PC-3 (cell line): ENCODE results near the gene GPC5. TPM values are rescaled to one million over a fixed set of nuclear protein-coding genes. Genes with fewer than 3 reads are reported as not detected.

Source experiments
- ATAC-seq: fragments of 200-7000 bp; cut with Tn5 transposase; 2 replicates; pipeline ENCODE4 v1.9.1; 2020; ENCODE audit warnings: mild to moderate bottlenecking, moderate library complexity
- BruUV-seq: library from RNA; stranded (reverse); fragments of 400-500 nt; replicated peaks from 2 replicates; lab custom pipeline; 2021; lab: Mats Ljungman, UMichigan
- CTCF ChIA-PET: fragments of 300-600 bp; sonication (Branson Sonifier 250); formaldehyde crosslinking; loops from one replicate; lab custom pipeline; 2022; ENCODE audit warnings: antibody characterized with exemption; lab: Charles Lee
- POLR2A ChIA-PET: fragments of 300-600 bp; sonication (Branson Sonifier 250); formaldehyde crosslinking; loops from one replicate; lab custom pipeline; 2022; ENCODE audit warnings: antibody characterized with exemption; ENCODE audit not compliant: unreplicated experiment; lab: Charles Lee
- DNase-seq: peaks from one replicate; pipeline ENCODE4 v3.0.0-alpha.2; 2015
- H2AFZ ChIP-seq: fragments of 300-600 bp; sonication (generic); 2 replicates; pipeline ENCODE4 v1.6.0; 2016; ENCODE audit warnings: antibody characterized with exemption, low read length
- H3F3A ChIP-seq: fragments of 300-600 bp; sonication (generic); one replicate; pipeline ENCODE4 v1.6.0; 2017; ENCODE audit warnings: antibody characterized with exemption, low read length, control low read depth, mild to moderate bottlenecking; ENCODE audit not compliant: unreplicated experiment
- H3K27ac ChIP-seq: fragments of 300-600 bp; sonication (generic); 2 replicates; pipeline ENCODE4 v1.5.1; 2016; ENCODE audit warnings: mild to moderate bottlenecking, low read length
- H3K27me3 ChIP-seq: fragments of 300-600 bp; sonication (generic); 2 replicates; pipeline ENCODE4 v1.6.1; 2016; ENCODE audit warnings: low read length, mixed read lengths
- H3K36me3 ChIP-seq: fragments of 300-600 bp; sonication (generic); 2 replicates; pipeline ENCODE4 v1.6.1; 2016; ENCODE audit warnings: low read depth, mixed run types, low read length, mixed read lengths
- H3K4me1 ChIP-seq: fragments of 300-600 bp; sonication (generic); 2 replicates; pipeline ENCODE4 v1.5.1; 2016; ENCODE audit warnings: low read length; ENCODE audit not compliant: insufficient read depth
- H3K4me2 ChIP-seq: fragments of 300-600 bp; sonication (generic); 2 replicates; pipeline ENCODE4 v1.6.0; 2016; ENCODE audit warnings: low read length
- H3K4me3 ChIP-seq: fragments of 300-600 bp; sonication (generic); 2 replicates; pipeline ENCODE4 v1.5.1; 2016; ENCODE audit warnings: mild to moderate bottlenecking, low read length, mixed read lengths
- H3K79me2 ChIP-seq: fragments of 300-600 bp; sonication (generic); 2 replicates; pipeline ENCODE4 v1.6.1; 2017; ENCODE audit warnings: low read length, mixed read lengths
- H3K9ac ChIP-seq: fragments of 300-600 bp; sonication (generic); 2 replicates; pipeline ENCODE4 v1.6.0; 2016; ENCODE audit warnings: mild to moderate bottlenecking, low read length
- H3K9me2 ChIP-seq: fragments of 300-600 bp; sonication (generic); replicated peaks from 2 replicates; pipeline ENCODE4 v1.6.1; 2016; ENCODE audit warnings: mixed run types, low read length, mixed read lengths
- H3K9me3 ChIP-seq: fragments of 300-600 bp; sonication (generic); 2 replicates; pipeline ENCODE4 v1.6.1; 2016; ENCODE audit warnings: low read length, mixed read lengths
- H4K20me1 ChIP-seq: fragments of 300-600 bp; sonication (generic); 2 replicates; pipeline ENCODE4 v1.6.1; 2016; ENCODE audit warnings: low read length, mixed read lengths
- CTCF ChIP-seq: fragments of 300-600 bp; sonication (generic); conservative IDR thresholded peaks from 2 replicates; pipeline ENCODE4 v1.5.1; 2017; ENCODE audit warnings: antibody characterized with exemption, low read depth, mild to moderate bottlenecking, low read length
- EZH2 ChIP-seq: fragments of 300-600 bp; sonication (generic); IDR thresholded peaks from one replicate; pipeline ENCODE4 v1.6.1; 2017; ENCODE audit warnings: antibody characterized with exemption, mild to moderate bottlenecking, low read length; ENCODE audit not compliant: unreplicated experiment
- EZH2phosphoT487 ChIP-seq: fragments of 300-600 bp; sonication (generic); IDR thresholded peaks from 2 replicates; pipeline ENCODE4 v1.6.1; 2018; ENCODE audit warnings: mild to moderate bottlenecking, antibody characterized with exemption, low read length, borderline replicate concordance
- intact Hi-C: fragments of 100-400 bp; cut with micrococcal nuclease; formaldehyde crosslinking; loops from 2 replicates; pipeline ENCODE4 v1.9.0; 2023
- total RNA-seq: library from RNA; depleted of rRNA; stranded (reverse); fragments of >200 nt; gene quantifications from 2 replicates; pipeline ENCODE4 v1.2.3, GENCODE V29; 2014

GPC5 gene
- total RNA-seq, 1 experiment from 2014 or later: not detected

DNA sequence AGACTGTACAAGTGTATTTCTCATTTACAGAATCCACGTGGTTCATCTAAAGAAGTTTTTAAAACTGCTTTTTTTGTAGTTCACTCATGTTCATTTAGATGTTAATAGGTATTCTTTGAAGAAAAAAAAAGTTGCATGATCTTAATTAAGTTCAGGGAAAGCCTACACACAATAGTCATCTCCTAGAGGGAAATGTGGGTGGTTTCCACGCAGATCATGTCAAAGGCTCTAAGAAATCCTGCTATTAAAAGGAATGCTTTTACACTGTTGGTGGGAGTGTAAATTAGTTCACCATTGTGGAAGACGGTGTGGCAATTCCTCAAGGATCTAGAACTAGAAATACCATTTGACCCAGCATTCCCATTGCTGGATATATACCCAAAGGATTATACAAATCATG lies 312.3 kb downstream of the GPC5 start:
- Histone ChIP-seq H3K9ac (no peak overlapping the region), H2AFZ (no peak overlapping the region), H3K4me3 (no peak overlapping the region), H4K20me1 (no peaks in the 10 kb centered on the region), H3K27ac (no peak overlapping the region), H3K79me2 (no peaks in the 10 kb centered on the region), H3K27me3 (no peaks in the 10 kb centered on the region), H3K4me2 (no peak overlapping the region), H3K9me3 (no peaks in the 10 kb centered on the region), H3F3A (no peaks in the 10 kb centered on the region), H3K9me2 (no peaks in the 10 kb centered on the region), H3K4me1 (no peaks in the 10 kb centered on the region), H3K36me3 (no peaks in the 10 kb centered on the region)
- POLR2A ChIA-PET: no interaction called here
- TF ChIP-seq EZH2phosphoT487 (no peak), EZH2 (no peak), CTCF (no peak)
- no TSS peak for BruUV-seq
- ATAC-seq (no peak), DNase-seq (no peak)
- intact Hi-C loops: no loop called here
- CTCF ChIA-PET: no interaction called here

DNA sequence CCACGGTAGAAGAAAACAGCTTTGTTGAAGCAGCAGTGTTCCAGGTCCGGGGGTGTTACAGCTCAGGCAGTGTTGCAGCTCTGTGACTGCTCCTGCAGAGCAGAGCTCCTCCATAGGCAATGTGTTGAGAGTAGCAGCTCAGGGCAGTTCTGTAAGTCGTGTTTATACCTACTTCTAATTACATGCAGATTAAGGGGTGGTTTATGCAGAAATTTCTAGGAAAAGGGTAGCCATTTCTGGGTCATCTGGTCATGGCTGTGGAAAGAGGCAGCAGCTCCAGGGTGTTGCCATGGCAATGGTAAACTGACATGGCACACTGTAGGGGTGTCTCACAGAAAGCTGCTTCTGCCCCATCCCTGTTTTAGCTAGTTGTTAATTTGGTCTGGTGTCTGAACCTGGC lies 316.4 kb downstream of the GPC5 start:
- no TSS peak for BruUV-seq
- ATAC-seq: no peak
- H3K9me3 ChIP-seq: no peaks in the 10 kb centered on the region
- H3K27ac ChIP-seq: no peak overlapping the region
- no peak for DNase-seq
- H3K9ac ChIP-seq: no peak overlapping the region
- H3K9me2 ChIP-seq: no peaks in the 10 kb centered on the region
- no peaks in the 10 kb centered on the region for H3K36me3 ChIP-seq
- no peaks in the 10 kb centered on the region for H3F3A ChIP-seq
- H4K20me1 ChIP-seq: no peaks in the 10 kb centered on the region
- no peak overlapping the region for H3K4me2 ChIP-seq
- intact Hi-C loops: no loop called here
- TF ChIP-seq CTCF (no peak), EZH2 (no peak), EZH2phosphoT487 (no peak)
- H3K4me1 ChIP-seq: no peaks in the 10 kb centered on the region
- no peak overlapping the region for H2AFZ ChIP-seq
- POLR2A ChIA-PET: no interaction called here
- CTCF ChIA-PET: interaction anchor here (0.6 kb wide), 1 partner anchor 333 kb away, joined by 3 read pairs; no protein-coding TSS in a partner anchor
- no peaks in the 10 kb centered on the region for H3K79me2 ChIP-seq
- no peaks in the 10 kb centered on the region for H3K27me3 ChIP-seq
- no peak overlapping the region for H3K4me3 ChIP-seq

GRCh38 chr13:91716436-91717065 lies 318.1 kb downstream of the GPC5 start:
- no peak overlapping the region for H3K4me2 ChIP-seq
- no peaks in the 10 kb centered on the region for H3K4me1 ChIP-seq
- intact Hi-C loops: no loop called here
- no peak overlapping the region for H3K4me3 ChIP-seq
- H3K27me3 ChIP-seq: no peaks in the 10 kb centered on the region
- BruUV-seq: no TSS peak
- H2AFZ ChIP-seq: no peak overlapping the region
- ChIA-PET CTCF (no interaction called here), POLR2A (no interaction called here)
- no peak for TF ChIP-seq CTCF
- TF ChIP-seq EZH2: no peak
- TF ChIP-seq EZH2phosphoT487: no peak
- H3K79me2 ChIP-seq: no peaks in the 10 kb centered on the region
- H4K20me1 ChIP-seq: no peaks in the 10 kb centered on the region
- H3K9ac ChIP-seq: no peak overlapping the region
- H3F3A ChIP-seq: no peaks in the 10 kb centered on the region
- DNase-seq (no peak), ATAC-seq (no peak)
- no peaks in the 10 kb centered on the region for H3K36me3 ChIP-seq
- no peak overlapping the region for H3K27ac ChIP-seq
- no peaks in the 10 kb centered on the region for H3K9me3 ChIP-seq
- no peaks in the 10 kb centered on the region for H3K9me2 ChIP-seq
